ENCODE data around the gene UVSSA. TPM values are rescaled to one million over a fixed set of nuclear protein-coding genes. Genes with fewer than 3 reads are reported as not detected.

The UVSSA gene
- total and polyA plus RNA-seq, 9 of the 15 experiments (the other 6 are each of a cell fraction or from before 2014, with no cell fraction given): 0.21 to 14.6 (median 3.3) TPM

GRCh38 chr4:1345903-1346780 is 866 bp upstream of the UVSSA start (continued):
- peak; percentile 10 for TF ChIP-seq RBFOX2 (IDR thresholded peaks at IDR 0.05; ENCODE audit: low read depth, low read length)
- TF ChIP-seq ILK (tag; IDR thresholded peaks at IDR 0.05; ENCODE audit: borderline replicate concordance, low read depth): no peak
- no peak for TF ChIP-seq TCF15 (CRISPR knock-in tag; IDR thresholded peaks at IDR 0.05)
- TF ChIP-seq FIP1L1 (IDR thresholded peaks at IDR 0.05; ENCODE audit: low read depth, low read length, poor library complexity, severe bottlenecking): peak; percentile 31
- peak in 1 of 3 experiments; percentile 6 for TF ChIP-seq YY1 (IDR thresholded peaks at IDR 0.05; ENCODE audit: borderline replicate concordance in 1 of 3, control insufficient read depth in 1 of 3, extremely low read depth in 1 of 3, insufficient read depth in 3 of 3, insufficient read length in 1 of 3, insufficient replicate concordance in 2 of 3, low read depth in 1 of 3, low read length in 2 of 3)
- TF ChIP-seq ZNF124 (CRISPR knock-in tag; IDR thresholded peaks at IDR 0.05): 0 out of 2 replicates have a peak, but pooled peaks have one; percentile 81
- TF ChIP-seq SMAD4 (CRISPR knock-in tag; conservative IDR thresholded peaks at IDR 0.05): peak; percentile 51
- no peak for TF ChIP-seq ZBTB34 (CRISPR knock-in tag; IDR thresholded peaks at IDR 0.05)
- TF ChIP-seq ZBTB33 (CRISPR knock-in tag; IDR thresholded peaks at IDR 0.05): peak; percentile 80
- 0 out of 2 replicates have a peak, but pooled peaks have one; percentile 49 for TF ChIP-seq GTF2A2 (tag; IDR thresholded peaks at IDR 0.05)
- TF ChIP-seq NR3C1 (CRISPR knock-in tag; IDR thresholded peaks at IDR 0.05): peak; percentile 65; the same call in 1 of the 2 replicates
- 0 out of 2 replicates have a peak, but pooled peaks have one; percentile 53 for TF ChIP-seq ZNF395 (CRISPR knock-in tag; IDR thresholded peaks at IDR 0.05)
- TF ChIP-seq RBM17 (IDR thresholded peaks at IDR 0.05; ENCODE audit: borderline replicate concordance, low read depth, low read length): no peak
- no peak for TF ChIP-seq ZNF444 (CRISPR knock-in tag; IDR thresholded peaks at IDR 0.05)
- TF ChIP-seq ETV6 (IDR thresholded peaks at IDR 0.05; ENCODE audit: borderline replicate concordance in 1 of 2, low read depth in 2 of 2, low read length in 1 of 2): no peak
- TF ChIP-seq ETV6 (CRISPR knock-in tag; IDR thresholded peaks at IDR 0.05; ENCODE audit: borderline replicate concordance): 0 out of 2 replicates have a peak, but pooled peaks have one; percentile 76
- no peak for TF ChIP-seq RBM14 (IDR thresholded peaks at IDR 0.05; ENCODE audit: borderline replicate concordance, insufficient read depth, low read depth, low read length)
- TF ChIP-seq SAP30 (IDR thresholded peaks at IDR 0.05; ENCODE audit: borderline replicate concordance, insufficient read depth, low read depth, low read length, poor library complexity, severe bottlenecking): peak; percentile 45
- TF ChIP-seq NCOR1 (IDR thresholded peaks at IDR 0.05): no peak
- no peak for TF ChIP-seq MTF1 (CRISPR knock-in tag; IDR thresholded peaks at IDR 0.05; ENCODE audit: borderline replicate concordance)

All from K562 (cell line).